HG03196 (cell line): ENCODE data around the gene KY.

ENCODE experiments used
- ATAC-seq: cut with Tn5 transposase; IDR thresholded peaks from one replicate; pipeline ENCODE4 v1.9.1; 2021; ENCODE audit not compliant: unreplicated experiment

Gene KY

DNA sequence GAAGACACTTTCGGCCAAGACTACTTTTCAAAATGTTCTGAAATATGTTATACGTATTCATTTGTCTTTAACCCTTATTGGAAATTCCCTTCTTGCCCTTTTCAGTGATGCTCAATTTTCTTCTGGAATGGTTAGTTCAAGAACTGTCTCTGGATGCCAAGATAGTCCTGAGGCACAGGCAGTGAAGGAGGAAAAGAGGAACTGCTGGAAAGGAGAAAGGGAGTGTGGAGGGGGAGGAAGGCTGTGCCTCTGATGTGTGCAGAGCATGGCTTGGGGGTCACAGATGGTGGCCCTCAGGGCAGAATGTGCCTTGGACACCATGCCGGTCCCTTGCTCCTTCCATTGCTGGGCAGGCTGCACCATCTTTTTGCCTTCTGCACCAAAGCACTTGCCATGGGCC, 91.2 kb downstream of the KY start:
- ATAC-seq = no peak
